Middle frontal gyrus (tissue), 1 donor: ENCODE data around the gene TEDC1.

Experiments
- DNase-seq: peaks from one replicate; pipeline ENCODE4 v3.0.0-alpha.2; 2015; ENCODE audit warnings: low spot score; ENCODE audit errors: extremely low spot score

TEDC1 gene

GRCh38 chr14:105490572-105491365, at the start of gene TEDC1:
TEDC1 (plus strand) TSS chr14:105491246; CDS start chr14:105491376, 130 bp downstream.
- DNase-seq, result peak; percentile 98

- no peak for DNase-seq
Observed at GRCh38 chr14:105442125-105442524, 48.9 kb upstream of the TEDC1 start.

- no peak for DNase-seq
Observed at GRCh38 chr14:105442834-105443233, 48.2 kb upstream of the TEDC1 start.

- no peak for DNase-seq
Observed at GRCh38 chr14:105444859-105445258, 46.2 kb upstream of the TEDC1 start.

GRCh38 chr14:105445290-105445689, 45.8 kb upstream of the TEDC1 start:
- DNase-seq, result no peak

GRCh38 chr14:105445901-105446845, 44.9 kb upstream of the TEDC1 start:
- no peak for DNase-seq

GRCh38 chr14:105446971-105447370, 44.1 kb upstream of the TEDC1 start:
- no peak for DNase-seq

GRCh38 chr14:105447651-105448640, 43.1 kb upstream of the TEDC1 start:
- DNase-seq, result no peak

GRCh38 chr14:105448706-105449111, 42.3 kb upstream of the TEDC1 start:
- peak; percentile 66 for DNase-seq

GRCh38 chr14:105449276-105450122, 41.5 kb upstream of the TEDC1 start:
- DNase-seq, result no peak

GRCh38 chr14:105450123-105450505, 40.9 kb upstream of the TEDC1 start:
- DNase-seq, result no peak

- no peak for DNase-seq
Observed at GRCh38 chr14:105450864-105451720, 40.0 kb upstream of the TEDC1 start.

GRCh38 chr14:105452963-105453362, 38.1 kb upstream of the TEDC1 start:
- DNase-seq, result no peak

GRCh38 chr14:105453847-105454246, 37.2 kb upstream of the TEDC1 start:
- DNase-seq, result no peak

GRCh38 chr14:105455086-105455640, 35.9 kb upstream of the TEDC1 start:
- DNase-seq, result no peak

- DNase-seq, result no peak
Observed at GRCh38 chr14:105455766-105456660, 35.0 kb upstream of the TEDC1 start.

GRCh38 chr14:105456736-105457617, 34.1 kb upstream of the TEDC1 start:
- DNase-seq, result no peak
